Activated naive CD8-positive, alpha-beta T cell treated with anti-CD3 and anti-CD28 coated beads, Interleukin-2, amount 50 U/mL, for 16 hours (primary cell): ENCODE results near the gene AQP5.

Experiments
- DNase-seq: peaks from one replicate; pipeline ENCODE4 v3.0.0-alpha.2; 2020; ENCODE audit warnings: low read depth, low spot score

AQP5 gene

GRCh38 chr12:49932023-49932422, 29.6 kb upstream of the AQP5 start:
- no peak for DNase-seq

GRCh38 chr12:49932533-49933130, 29.0 kb upstream of the AQP5 start:
- no peak for DNase-seq

GRCh38 chr12:49933796-49934195, 27.9 kb upstream of the AQP5 start:
- DNase-seq, result no peak

GRCh38 chr12:49934505-49934904, 27.2 kb upstream of the AQP5 start:
- no peak for DNase-seq

- DNase-seq, result no peak
These were observed 24.7 kb upstream of the AQP5 start for GRCh38 chr12:49936925-49937324.

GRCh38 chr12:49937639-49938300, 23.9 kb upstream of the AQP5 start:
- no peak for DNase-seq

GRCh38 chr12:49939307-49939706, 22.4 kb upstream of the AQP5 start:
- DNase-seq, result no peak

GRCh38 chr12:49939707-49940106, 22.0 kb upstream of the AQP5 start:
- no peak for DNase-seq

GRCh38 chr12:49941556-49942511, 19.8 kb upstream of the AQP5 start:
- no peak for DNase-seq

- DNase-seq, result no peak
These were observed 19.2 kb upstream of the AQP5 start for GRCh38 chr12:49942512-49942893.

- no peak for DNase-seq
These were observed 18.6 kb upstream of the AQP5 start for GRCh38 chr12:49942921-49943624.

GRCh38 chr12:49943625-49943960, 18.1 kb upstream of the AQP5 start:
- DNase-seq, result no peak

GRCh38 chr12:49944046-49944445, 17.6 kb upstream of the AQP5 start:
- no peak for DNase-seq

- DNase-seq, result no peak
These were observed 17.0 kb upstream of the AQP5 start for GRCh38 chr12:49944718-49945117.

- DNase-seq, result peak; percentile 78
These were observed 16.1 kb upstream of the AQP5 start for GRCh38 chr12:49945394-49946080.

GRCh38 chr12:49946086-49946485, 15.6 kb upstream of the AQP5 start:
- DNase-seq, result no peak

- no peak for DNase-seq
These were observed 15.2 kb upstream of the AQP5 start for GRCh38 chr12:49946497-49946896.

- DNase-seq, result no peak
These were observed 14.0 kb upstream of the AQP5 start for GRCh38 chr12:49947593-49948226.

- DNase-seq, result no peak
These were observed 12.5 kb upstream of the AQP5 start for GRCh38 chr12:49948866-49949845.

- no peak for DNase-seq
These were observed 11.8 kb upstream of the AQP5 start for GRCh38 chr12:49949866-49950265.
